SK-N-SH (cell line): ENCODE measurements around the gene KRTAP4-12. TPM values are rescaled to one million over a fixed set of nuclear protein-coding genes. Genes with fewer than 3 reads are reported as not detected.

Source experiments
- CTCF ChIA-PET: fragments of 300-600, 350-600 bp; formaldehyde crosslinking; extraction: SDS; loops from one replicate; lab custom pipeline; 2021; lab: Yijun Ruan, JAX
- POLR2A ChIA-PET: fragments of 350-600 bp; sonication (Branson Sonifier 250); formaldehyde crosslinking; extraction: SDS; loops from one replicate; lab custom pipeline; 2020; ENCODE audit warnings: antibody characterized with exemption, inconsistent platforms; lab: Yijun Ruan, JAX
- DNase-seq: peaks from one replicate; pipeline ENCODE4 v3.0.0; 2012
- H2AFZ ChIP-seq: fragments of 200-600 bp; sonication (generic); 2 replicates; pipeline ENCODE4 v1.8.1; 2016; ENCODE audit warnings: antibody characterized with exemption, mild to moderate bottlenecking, low read depth
- H3F3A ChIP-seq: fragments of 200-600 bp; sonication (generic); replicated peaks from 2 replicates; pipeline ENCODE3; 2016; ENCODE audit warnings: antibody characterized with exemption, mild to moderate bottlenecking; ENCODE audit not compliant: insufficient read depth
- H3K27ac ChIP-seq, 2 experiments: fragments of 200-500 bp in 1 of 2; fragments of 200-600 bp in 1 of 2; sonication (Bioruptor generic) in 1 of 2; sonication (generic), shearing (Covaris generic) in 1 of 2; 2 replicates each; pipeline versions ENCODE4 v1.5.1 to v1.6.1; 2014 to 2016; ENCODE audit warnings: low read depth in 2 of 2, inconsistent platforms in 1 of 2, low read length in 1 of 2, mild to moderate bottlenecking in 1 of 2, mixed read lengths in 1 of 2
- H3K27me3 ChIP-seq: fragments of 200-600 bp; sonication (generic), shearing (Covaris generic); 2 replicates; pipeline ENCODE4 v1.6.1; 2016; ENCODE audit warnings: mixed run types; ENCODE audit not compliant: insufficient read depth
- H3K36me3 ChIP-seq, 2 experiments: fragments of 200-500 bp in 1 of 2; fragments of 200-600 bp in 1 of 2; sonication (Bioruptor generic) in 1 of 2; sonication (generic) in 1 of 2; replicated peaks in 1 of 2; 2 replicates each; pipeline versions ENCODE3 to v1.5.1; 2014 to 2016; ENCODE audit warnings: low read length in 1 of 2, mild to moderate bottlenecking in 1 of 2; ENCODE audit not compliant: insufficient read depth in 2 of 2, control insufficient read depth in 1 of 2
- H3K4me1 ChIP-seq, 2 experiments: fragments of 200-500 bp in 1 of 2; fragments of 200-600 bp in 1 of 2; sonication (Bioruptor generic) in 1 of 2; sonication (generic), shearing (Covaris generic) in 1 of 2; 2 replicates each; pipeline versions ENCODE4 v1.5.1 to v1.6.1; 2014 to 2016; ENCODE audit warnings: low read depth in 1 of 2, low read length in 1 of 2, mixed run types in 1 of 2; ENCODE audit not compliant: insufficient read depth in 2 of 2, control insufficient read depth in 1 of 2
- H3K4me2 ChIP-seq: fragments of 200-600 bp; sonication (generic), shearing (Covaris generic); 2 replicates; pipeline ENCODE4 v1.6.1; 2017; ENCODE audit warnings: mixed run types
- H3K4me3 ChIP-seq, 2 experiments: fragments of 200-500 bp in 1 of 2; fragments of 200-600 bp in 1 of 2; sonication (Bioruptor generic) in 1 of 2; sonication (generic), shearing (Covaris generic) in 1 of 2; 2 replicates each; pipeline versions ENCODE4 v1.5.1 to v1.8.1; 2014 to 2016; ENCODE audit warnings: low read depth in 2 of 2, inconsistent platforms in 1 of 2, low read length in 1 of 2, mild to moderate bottlenecking in 1 of 2, mixed read lengths in 1 of 2, moderate library complexity in 1 of 2
- H3K79me2 ChIP-seq: fragments of 200-600 bp; sonication (generic); 2 replicates; pipeline ENCODE4 v1.8.1; 2017; ENCODE audit warnings: mild to moderate bottlenecking; ENCODE audit not compliant: insufficient read depth
- H3K9ac ChIP-seq: fragments of 200-600 bp; sonication (generic); 2 replicates; pipeline ENCODE4 v1.6.1; 2017; ENCODE audit warnings: mixed run types
- H3K9me2 ChIP-seq: fragments of 200-600 bp; sonication (generic); 2 replicates; pipeline ENCODE4 v1.6.1; 2017; ENCODE audit warnings: mixed run types
- H3K9me3 ChIP-seq: fragments of 200-600 bp; sonication (generic); 2 replicates; pipeline ENCODE4 v1.6.1; 2017; ENCODE audit warnings: mixed run types, mild to moderate bottlenecking, moderate library complexity
- H4K20me1 ChIP-seq: fragments of 200-600 bp; sonication (generic); 2 replicates; pipeline ENCODE4 v1.6.1; 2017; ENCODE audit warnings: mild to moderate bottlenecking, mixed run types; ENCODE audit not compliant: insufficient read depth
- CHD2 ChIP-seq: fragments of 150-350 bp; IDR thresholded peaks from 2 replicates; pipeline ENCODE4 v1.6.1; 2018; ENCODE audit warnings: low read length; ENCODE audit not compliant: partially characterized antibody
- CTCF ChIP-seq: fragments of 200-600 bp; sonication (generic); IDR thresholded peaks from 2 replicates; pipeline ENCODE4 v1.6.1; 2017; ENCODE audit warnings: antibody characterized with exemption, mild to moderate bottlenecking, moderate library complexity
- ELF1 ChIP-seq: IDR thresholded peaks from 2 replicates; pipeline ENCODE4 v1.4.0; 2012
- EZH2phosphoT487 ChIP-seq: fragments of 200-600 bp; sonication (generic); IDR thresholded peaks from 2 replicates; pipeline ENCODE4 v1.6.1; 2017; ENCODE audit warnings: low read depth, mixed run types, mild to moderate bottlenecking, antibody characterized with exemption, moderate library complexity, borderline replicate concordance
- GABPA ChIP-seq: IDR thresholded peaks from 2 replicates; pipeline ENCODE4 v1.4.0; 2012; ENCODE audit warnings: low read depth, mild to moderate bottlenecking
- GATA2 ChIP-seq: sonication (generic); formaldehyde crosslinking; IDR thresholded peaks from 2 replicates; pipeline ENCODE4 v1.5.0; 2020; ENCODE audit warnings: mild to moderate bottlenecking, missing genetic modification reagents
- JUND ChIP-seq: IDR thresholded peaks from 2 replicates; pipeline ENCODE4 v1.4.0; 2012
- MXI1 ChIP-seq: IDR thresholded peaks from 2 replicates; pipeline ENCODE4 v1.6.1; 2012; ENCODE audit warnings: mild to moderate bottlenecking, low read depth, low read length, improper control_type of control experiment
- NFIC ChIP-seq: IDR thresholded peaks from 2 replicates; pipeline ENCODE4 v1.4.0; 2012; ENCODE audit warnings: borderline replicate concordance
- PBX3 ChIP-seq: IDR thresholded peaks from 2 replicates; pipeline ENCODE4; 2012
- RAD21 ChIP-seq: IDR thresholded peaks from 2 replicates; pipeline ENCODE4 v1.6.1; 2012; ENCODE audit warnings: mild to moderate bottlenecking, low read length
- RCOR1 ChIP-seq: fragments of 150-350 bp; IDR thresholded peaks from 2 replicates; pipeline ENCODE4 v1.6.1; 2017; ENCODE audit warnings: antibody characterized with exemption, low read length
- RFX5 ChIP-seq: IDR thresholded peaks from 2 replicates; pipeline ENCODE4 v1.6.1; 2012; ENCODE audit warnings: mild to moderate bottlenecking, improper control_type of control experiment, low read length
- USF2 ChIP-seq: fragments of 150-350 bp; IDR thresholded peaks from 2 replicates; pipeline ENCODE4 v1.6.1; 2017; ENCODE audit warnings: antibody characterized with exemption, low read length, low read depth, borderline replicate concordance
- WGBS: methylation state at CpG from one replicate; pipeline ENCODE4 v1.1.6; 2017; ENCODE audit warnings: low lambda C conversion rate; 5-methylcytosine and 5-hydroxymethylcytosine counted together
- polyA plus RNA-seq, 3 experiments: library from polyadenylated mRNA; depleted of rRNA; stranded (reverse); fragments of >200 nt; gene quantifications; 2 replicates each; pipeline ENCODE4 v1.2.3, GENCODE V29; 2012
- TF ChIP-seq, protein P1 (sequence below): IDR thresholded peaks from 2 replicates; pipeline ENCODE4 v1.4.0; 2012; ENCODE audit warnings: low read depth, borderline replicate concordance
- TF ChIP-seq, protein P2 (sequence below): IDR thresholded peaks from 2 replicates; pipeline ENCODE4 v1.6.1; 2012; ENCODE audit warnings: mild to moderate bottlenecking, low read depth, low read length, moderate library complexity
- TF ChIP-seq, protein P3 (sequence below): IDR thresholded peaks from 2 replicates; pipeline ENCODE4 v1.4.0; 2012; ENCODE audit warnings: low read depth

The KRTAP4-12 gene
- polyA plus RNA-seq, 1 of the 3 experiments (the other 2 are of a cell fraction), result not detected

DNA sequence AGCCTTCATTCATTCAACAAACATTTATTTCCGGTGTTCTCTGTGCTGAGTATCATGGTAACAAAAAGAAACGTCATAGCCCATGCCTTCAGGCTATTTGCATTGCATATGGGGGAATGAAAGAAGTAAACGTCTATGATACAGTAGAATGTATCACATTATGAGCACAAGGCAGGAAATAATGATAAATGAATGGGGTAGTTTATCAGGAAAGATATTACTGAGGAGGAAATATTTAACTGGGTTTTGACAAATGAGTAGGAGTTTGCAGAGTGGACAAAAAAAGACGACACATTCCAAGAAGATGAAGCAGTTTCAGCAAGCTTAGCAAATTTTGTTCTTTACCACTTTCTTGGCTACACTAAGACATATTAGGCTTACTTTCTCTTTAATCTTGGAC, 41.4 kb downstream of the KRTAP4-12 start:
- 9% methylated on average over 4 of the region's 4 CpGs for WGBS
- H3K9me3 ChIP-seq, result no peaks in the 10 kb centered on the region
- POLR2A ChIA-PET, result no interaction called here
- no peaks in the 10 kb centered on the region for H3K9me2 ChIP-seq
- no peaks in the 10 kb centered on the region for H4K20me1 ChIP-seq
- no peak overlapping the region for H3K27ac ChIP-seq
- H3K4me2 ChIP-seq, result no peak overlapping the region
- no peaks in the 10 kb centered on the region for H3F3A ChIP-seq
- no peak overlapping the region for H3K9ac ChIP-seq
- H3K4me3 ChIP-seq, result no peak overlapping the region
- no peaks in the 10 kb centered on the region for H3K79me2 ChIP-seq
- CTCF ChIA-PET, result interaction anchor here (0.7 kb wide), 1 partner anchor 73 kb away, joined by 3 read pairs; no protein-coding TSS in a partner anchor
- H3K4me1 ChIP-seq, result no peaks in the 10 kb centered on the region
- H2AFZ ChIP-seq, result no peak overlapping the region
- H3K36me3 ChIP-seq, result no peaks in the 10 kb centered on the region
- no peak for DNase-seq
- TF ChIP-seq RFX5, result no peak
- no peak for TF ChIP-seq JUND
- TF ChIP-seq RAD21, result no peak
- TF ChIP-seq RCOR1, result no peak
- TF ChIP-seq, protein P1, sequence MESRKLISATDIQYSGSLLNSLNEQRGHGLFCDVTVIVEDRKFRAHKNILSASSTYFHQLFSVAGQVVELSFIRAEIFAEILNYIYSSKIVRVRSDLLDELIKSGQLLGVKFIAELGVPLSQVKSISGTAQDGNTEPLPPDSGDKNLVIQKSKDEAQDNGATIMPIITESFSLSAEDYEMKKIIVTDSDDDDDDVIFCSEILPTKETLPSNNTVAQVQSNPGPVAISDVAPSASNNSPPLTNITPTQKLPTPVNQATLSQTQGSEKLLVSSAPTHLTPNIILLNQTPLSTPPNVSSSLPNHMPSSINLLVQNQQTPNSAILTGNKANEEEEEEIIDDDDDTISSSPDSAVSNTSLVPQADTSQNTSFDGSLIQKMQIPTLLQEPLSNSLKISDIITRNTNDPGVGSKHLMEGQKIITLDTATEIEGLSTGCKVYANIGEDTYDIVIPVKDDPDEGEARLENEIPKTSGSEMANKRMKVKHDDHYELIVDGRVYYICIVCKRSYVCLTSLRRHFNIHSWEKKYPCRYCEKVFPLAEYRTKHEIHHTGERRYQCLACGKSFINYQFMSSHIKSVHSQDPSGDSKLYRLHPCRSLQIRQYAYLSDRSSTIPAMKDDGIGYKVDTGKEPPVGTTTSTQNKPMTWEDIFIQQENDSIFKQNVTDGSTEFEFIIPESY, result no peak
- TF ChIP-seq, all 33 proteins: peak for 0
- no peaks in the 10 kb centered on the region for H3K27me3 ChIP-seq

DNA sequence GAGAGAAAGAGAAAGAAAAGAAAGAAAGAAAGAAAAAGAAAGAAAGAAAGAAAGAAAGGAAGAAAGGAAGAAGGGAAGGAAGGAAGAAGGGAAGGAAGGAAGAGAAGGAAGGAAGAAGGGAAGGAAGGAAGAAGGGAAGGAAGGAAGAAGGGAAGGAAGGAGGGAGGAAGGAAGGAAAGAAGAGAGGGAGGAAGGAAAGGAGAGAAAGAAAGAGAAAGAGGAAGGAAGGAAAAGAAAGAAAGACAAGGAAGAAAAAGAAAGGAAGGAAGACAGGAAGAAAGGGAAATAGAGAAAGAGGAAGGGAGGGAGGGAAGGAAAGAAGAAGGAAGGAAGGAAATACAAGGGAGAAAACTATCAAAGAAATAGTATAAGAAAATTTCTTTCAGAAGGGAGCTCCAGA, 47.2 kb downstream of the KRTAP4-12 start:
- no peak overlapping the region for H3K4me2 ChIP-seq
- POLR2A ChIA-PET, result no interaction called here
- no peak overlapping the region for H3K27ac ChIP-seq
- no peaks in the 10 kb centered on the region for H3K4me1 ChIP-seq
- H3F3A ChIP-seq, result no peaks in the 10 kb centered on the region
- H3K9ac ChIP-seq, result no peak overlapping the region
- TF ChIP-seq NFIC (no peak), PBX3 (no peak), CTCF (no peak), GABPA (no peak), RCOR1 (no peak), GATA2 (CRISPR knock-in tag) (no peak), MXI1 (no peak), USF2 (no peak), ELF1 (no peak), CHD2 (no peak), EZH2phosphoT487 (no peak)
- TF ChIP-seq, protein P2, sequence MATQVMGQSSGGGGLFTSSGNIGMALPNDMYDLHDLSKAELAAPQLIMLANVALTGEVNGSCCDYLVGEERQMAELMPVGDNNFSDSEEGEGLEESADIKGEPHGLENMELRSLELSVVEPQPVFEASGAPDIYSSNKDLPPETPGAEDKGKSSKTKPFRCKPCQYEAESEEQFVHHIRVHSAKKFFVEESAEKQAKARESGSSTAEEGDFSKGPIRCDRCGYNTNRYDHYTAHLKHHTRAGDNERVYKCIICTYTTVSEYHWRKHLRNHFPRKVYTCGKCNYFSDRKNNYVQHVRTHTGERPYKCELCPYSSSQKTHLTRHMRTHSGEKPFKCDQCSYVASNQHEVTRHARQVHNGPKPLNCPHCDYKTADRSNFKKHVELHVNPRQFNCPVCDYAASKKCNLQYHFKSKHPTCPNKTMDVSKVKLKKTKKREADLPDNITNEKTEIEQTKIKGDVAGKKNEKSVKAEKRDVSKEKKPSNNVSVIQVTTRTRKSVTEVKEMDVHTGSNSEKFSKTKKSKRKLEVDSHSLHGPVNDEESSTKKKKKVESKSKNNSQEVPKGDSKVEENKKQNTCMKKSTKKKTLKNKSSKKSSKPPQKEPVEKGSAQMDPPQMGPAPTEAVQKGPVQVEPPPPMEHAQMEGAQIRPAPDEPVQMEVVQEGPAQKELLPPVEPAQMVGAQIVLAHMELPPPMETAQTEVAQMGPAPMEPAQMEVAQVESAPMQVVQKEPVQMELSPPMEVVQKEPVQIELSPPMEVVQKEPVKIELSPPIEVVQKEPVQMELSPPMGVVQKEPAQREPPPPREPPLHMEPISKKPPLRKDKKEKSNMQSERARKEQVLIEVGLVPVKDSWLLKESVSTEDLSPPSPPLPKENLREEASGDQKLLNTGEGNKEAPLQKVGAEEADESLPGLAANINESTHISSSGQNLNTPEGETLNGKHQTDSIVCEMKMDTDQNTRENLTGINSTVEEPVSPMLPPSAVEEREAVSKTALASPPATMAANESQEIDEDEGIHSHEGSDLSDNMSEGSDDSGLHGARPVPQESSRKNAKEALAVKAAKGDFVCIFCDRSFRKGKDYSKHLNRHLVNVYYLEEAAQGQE, result no peak
- TF ChIP-seq, protein P3, sequence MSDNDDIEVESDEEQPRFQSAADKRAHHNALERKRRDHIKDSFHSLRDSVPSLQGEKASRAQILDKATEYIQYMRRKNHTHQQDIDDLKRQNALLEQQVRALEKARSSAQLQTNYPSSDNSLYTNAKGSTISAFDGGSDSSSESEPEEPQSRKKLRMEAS, result no peak
- H3K4me3 ChIP-seq, result no peak overlapping the region
- no peaks in the 10 kb centered on the region for H4K20me1 ChIP-seq
- no peaks in the 10 kb centered on the region for H3K9me3 ChIP-seq
- no peaks in the 10 kb centered on the region for H3K36me3 ChIP-seq
- no peaks in the 10 kb centered on the region for H3K27me3 ChIP-seq
- no peaks in the 10 kb centered on the region; the same call in 1 of the 2 replicates for H3K9me2 ChIP-seq
- H2AFZ ChIP-seq, result no peak overlapping the region
- no peak for DNase-seq
- CTCF ChIA-PET, result no interaction called here
- no peaks in the 10 kb centered on the region for H3K79me2 ChIP-seq
